HUES48 (cell line): ENCODE data around the gene MICAL3.
A peak's percentile ranks its signal among the peaks of the same experiment; 100 is the strongest.
"Not testable (repeated sequence)": the region's sequence is repeated elsewhere in the genome, so short reads cannot be mapped to it uniquely, and the experiment has no call there.

Experiments used
- H3K27ac ChIP-seq: one replicate; pipeline ENCODE4 v1.7.0; 2013; ENCODE audit warnings: low read depth, low read length, inconsistent platforms
- H3K27me3 ChIP-seq: 2 replicates; pipeline ENCODE4 v1.6.1; 2013; ENCODE audit warnings: mild to moderate bottlenecking, low read length; ENCODE audit not compliant: control insufficient read depth, insufficient read depth
- H3K36me3 ChIP-seq: 2 replicates; pipeline ENCODE4 v1.6.1; 2013; ENCODE audit warnings: low read length; ENCODE audit not compliant: control insufficient read depth, insufficient read depth
- H3K4me1 ChIP-seq: 2 replicates; pipeline ENCODE4 v1.6.1; 2013; ENCODE audit warnings: mild to moderate bottlenecking, low read length; ENCODE audit not compliant: control insufficient read depth, insufficient read depth
- H3K4me3 ChIP-seq: 2 replicates; pipeline ENCODE4 v1.5.1; 2013; ENCODE audit warnings: mild to moderate bottlenecking, low read depth, low read length
- H3K9ac ChIP-seq: 2 replicates; pipeline ENCODE4 v1.6.1; 2013; ENCODE audit warnings: mild to moderate bottlenecking, low read depth, low read length, moderate library complexity
- H3K9me3 ChIP-seq: 2 replicates; pipeline ENCODE4 v1.6.1; 2013; ENCODE audit warnings: low read length; ENCODE audit not compliant: control insufficient read depth, insufficient read depth

The MICAL3 gene

GRCh38 chr22:18028817-18029527 lies 4.6 kb upstream of the MICAL3 start:
- Histone ChIP-seq H3K27ac (no peak overlapping the region), H3K27me3 (peaks cover 29% of the 10 kb centered on the region), H3K9ac (no peak overlapping the region), H3K9me3 (no peaks in the 10 kb centered on the region), H3K4me3 (no peak overlapping the region), H3K36me3 (no peaks in the 10 kb centered on the region), H3K4me1 (peaks cover 4% of the 10 kb centered on the region; the same call in 1 of the 2 replicates)

GRCh38 chr22:18025898-18026297 lies 1.5 kb upstream of the MICAL3 start:
- not testable (repeated sequence) for H3K4me1 ChIP-seq, H3K27ac ChIP-seq, H3K9ac ChIP-seq, H3K9me3 ChIP-seq, H3K4me3 ChIP-seq, H3K36me3 ChIP-seq
- H3K27me3 ChIP-seq, result peaks cover 33% of the 10 kb centered on the region

- no peaks in the 10 kb centered on the region for H3K36me3 ChIP-seq
- peak overlapping the region; percentile 72 for H3K4me3 ChIP-seq
- peaks cover 33% of the 10 kb centered on the region for H3K27me3 ChIP-seq
- no peaks in the 10 kb centered on the region for H3K9me3 ChIP-seq
- peaks cover 4% of the 10 kb centered on the region; the same call in 1 of the 2 replicates for H3K4me1 ChIP-seq
- H3K27ac ChIP-seq, result no peak overlapping the region
- H3K9ac ChIP-seq, result no peak overlapping the region
Measured at GRCh38 chr22:18024956-18025720, 777 bp upstream of the MICAL3 start.

- Histone ChIP-seq H3K4me1 (peaks cover 4% of the 10 kb centered on the region; the same call in 1 of the 2 replicates), H3K36me3 (no peaks in the 10 kb centered on the region), H3K4me3 (peak overlapping the region; percentile 72), H3K9ac (0 out of 2 replicates have a peak overlapping the region, but pooled peaks have one; percentile 12), H3K27ac (no peak overlapping the region), H3K27me3 (peaks cover 29% of the 10 kb centered on the region), H3K9me3 (no peaks in the 10 kb centered on the region)
Measured at GRCh38 chr22:18023509-18024275, 669 bp downstream of the MICAL3 start.

GRCh38 chr22:18022876-18023275 lies 1.5 kb downstream of the MICAL3 start:
- Histone ChIP-seq H3K27ac (no peak overlapping the region), H3K9ac (no peak overlapping the region), H3K9me3 (no peaks in the 10 kb centered on the region), H3K36me3 (no peaks in the 10 kb centered on the region), H3K4me1 (peaks cover 4% of the 10 kb centered on the region; the same call in 1 of the 2 replicates), H3K27me3 (peaks cover 29% of the 10 kb centered on the region), H3K4me3 (no peak overlapping the region)

GRCh38 chr22:18021431-18021830 lies 2.9 kb downstream of the MICAL3 start:
- no peaks in the 10 kb centered on the region for H3K36me3 ChIP-seq
- no peaks in the 10 kb centered on the region for H3K9me3 ChIP-seq
- H3K27me3 ChIP-seq, result peaks cover 29% of the 10 kb centered on the region
- H3K9ac ChIP-seq, result no peak overlapping the region
- peaks cover 4% of the 10 kb centered on the region; the same call in 1 of the 2 replicates for H3K4me1 ChIP-seq
- no peak overlapping the region for H3K4me3 ChIP-seq
- no peak overlapping the region for H3K27ac ChIP-seq

- not testable (repeated sequence) for H3K4me3 ChIP-seq, H3K36me3 ChIP-seq, H3K4me1 ChIP-seq, H3K9me3 ChIP-seq, H3K9ac ChIP-seq, H3K27ac ChIP-seq
- peaks cover 22% of the 10 kb centered on the region for H3K27me3 ChIP-seq
Measured at GRCh38 chr22:18020743-18021142, 3.6 kb downstream of the MICAL3 start.

GRCh38 chr22:18013947-18014346 lies 10.4 kb downstream of the MICAL3 start:
- Histone ChIP-seq H3K9me3 (no peaks in the 10 kb centered on the region), H3K4me1 (no peaks in the 10 kb centered on the region), H3K27me3 (no peaks in the 10 kb centered on the region), H3K4me3 (no peak overlapping the region), H3K36me3 (no peaks in the 10 kb centered on the region), H3K9ac (no peak overlapping the region), H3K27ac (no peak overlapping the region)

- Histone ChIP-seq H3K36me3 (no peaks in the 10 kb centered on the region), H3K9ac (no peak overlapping the region), H3K4me1 (no peaks in the 10 kb centered on the region), H3K27ac (no peak overlapping the region), H3K27me3 (no peaks in the 10 kb centered on the region), H3K4me3 (no peak overlapping the region), H3K9me3 (no peaks in the 10 kb centered on the region)
Measured at GRCh38 chr22:18013436-18013835, 10.9 kb downstream of the MICAL3 start.

GRCh38 chr22:18012531-18012930 lies 11.8 kb downstream of the MICAL3 start:
- Histone ChIP-seq H3K27me3 (no peaks in the 10 kb centered on the region), H3K9me3 (no peaks in the 10 kb centered on the region), H3K4me1 (no peaks in the 10 kb centered on the region), H3K27ac (no peak overlapping the region), H3K9ac (no peak overlapping the region), H3K4me3 (no peak overlapping the region), H3K36me3 (no peaks in the 10 kb centered on the region)
